SU-DHL-6 (cell line): ENCODE results near the gene ARPC1A.

Experiments used
- H2AFZ ChIP-seq: fragments of 200-600 bp; sonication (generic); 2 replicates; pipeline ENCODE4 v1.6.1; 2014; ENCODE audit warnings: low read depth, mild to moderate bottlenecking, moderate library complexity, mixed read lengths, antibody characterized with exemption, low read length; ENCODE audit not compliant: severe bottlenecking
- H3F3A ChIP-seq: fragments of 200-600 bp; shearing (Covaris generic); 2 replicates; pipeline ENCODE4 v1.6.0; 2016; ENCODE audit warnings: antibody characterized with exemption, mild to moderate bottlenecking; ENCODE audit not compliant: insufficient read depth
- H3K27ac ChIP-seq: fragments of 200-600 bp; sonication (generic); 2 replicates; pipeline ENCODE4 v1.5.1; 2016; ENCODE audit warnings: low read depth, mild to moderate bottlenecking, low read length, moderate library complexity, mixed read lengths
- H3K27me3 ChIP-seq: fragments of 200-600 bp; sonication (generic), shearing (Covaris generic); 2 replicates; pipeline ENCODE4 v1.6.0; 2014; ENCODE audit warnings: mild to moderate bottlenecking, low read length
- H3K36me3 ChIP-seq: fragments of 200-600 bp; sonication (generic); 2 replicates; pipeline ENCODE4 v1.6.1; 2014; ENCODE audit warnings: mild to moderate bottlenecking, low read length, mixed read lengths
- H3K4me2 ChIP-seq: fragments of 300-600, 200-600 bp; shearing (Covaris generic), sonication (generic); 2 replicates; pipeline ENCODE4 v1.6.0; 2014; ENCODE audit warnings: low read length, low read depth, mild to moderate bottlenecking; ENCODE audit not compliant: poor library complexity, severe bottlenecking
- H3K4me3 ChIP-seq: fragments of 200-600 bp; sonication (generic); 2 replicates; pipeline ENCODE4 v1.5.1; 2014; ENCODE audit warnings: antibody characterized with exemption, low read length, mild to moderate bottlenecking, mixed read lengths; ENCODE audit not compliant: insufficient read depth, poor library complexity, severe bottlenecking
- H3K79me2 ChIP-seq: fragments of 200-600 bp; sonication (generic); 2 replicates; pipeline ENCODE4 v1.6.1; 2014; ENCODE audit warnings: mild to moderate bottlenecking, low read length, moderate library complexity; ENCODE audit not compliant: insufficient read depth
- H3K9ac ChIP-seq: fragments of 200-600 bp; sonication (generic); 2 replicates; pipeline ENCODE4 v1.7.0; 2014; ENCODE audit warnings: mild to moderate bottlenecking, low read length
- H3K9me2 ChIP-seq: fragments of 200-600 bp; sonication (generic); replicated peaks from 2 replicates; pipeline ENCODE4 v1.6.1; 2014; ENCODE audit warnings: low read length; ENCODE audit not compliant: insufficient read depth
- H3K9me3 ChIP-seq: fragments of 200-600 bp; sonication (generic); 2 replicates; pipeline ENCODE4 v1.6.1; 2014; ENCODE audit warnings: low read length, mixed read lengths; ENCODE audit not compliant: insufficient read depth
- H4K20me1 ChIP-seq: fragments of 200-600 bp; sonication (generic); 2 replicates; pipeline ENCODE4 v1.6.1; 2014; ENCODE audit warnings: low read depth, mild to moderate bottlenecking, antibody characterized with exemption, low read length, moderate library complexity, mixed read lengths
- CTCF ChIP-seq: fragments of 200-600 bp; sonication (generic); IDR thresholded peaks from one replicate; pipeline ENCODE4 v1.5.1; 2017; ENCODE audit warnings: antibody characterized with exemption, mild to moderate bottlenecking, low read length, moderate library complexity; ENCODE audit not compliant: insufficient read depth, poor library complexity, severe bottlenecking
- EZH2phosphoT487 ChIP-seq: fragments of 200-600 bp; sonication (generic), shearing (Covaris generic); conservative IDR thresholded peaks from 2 replicates; pipeline ENCODE4 v1.6.1; 2018; ENCODE audit warnings: mild to moderate bottlenecking, antibody characterized with exemption, low read length, moderate library complexity, mixed read lengths

Gene ARPC1A

GRCh38 chr7:99394188-99394502, 68.4 kb downstream of the ARPC1A start:
- Histone ChIP-seq H3K4me2 (no peak overlapping the region), H3K27me3 (no peaks in the 10 kb centered on the region), H3K9me3 (no peaks in the 10 kb centered on the region), H3K9me2 (no peaks in the 10 kb centered on the region), H3F3A (peaks cover 42% of the 10 kb centered on the region), H3K79me2 (no peaks in the 10 kb centered on the region), H3K4me3 (no peak overlapping the region), H4K20me1 (no peaks in the 10 kb centered on the region; the same call in 1 of the 2 replicates), H3K9ac (no peak overlapping the region), H3K27ac (no peak overlapping the region), H2AFZ (no peak overlapping the region), H3K36me3 (no peaks in the 10 kb centered on the region)
- TF ChIP-seq EZH2phosphoT487, result no peak

GRCh38 chr7:99395616-99396327, 70.1 kb downstream of the ARPC1A start:
- Histone ChIP-seq H3K27ac (no peak overlapping the region), H3K79me2 (no peaks in the 10 kb centered on the region), H3K9me3 (no peaks in the 10 kb centered on the region), H3K9ac (no peak overlapping the region), H3F3A (peaks cover 42% of the 10 kb centered on the region), H3K27me3 (no peaks in the 10 kb centered on the region), H3K4me3 (no peak overlapping the region), H2AFZ (no peak overlapping the region), H3K36me3 (no peaks in the 10 kb centered on the region), H3K9me2 (no peaks in the 10 kb centered on the region), H4K20me1 (no peaks in the 10 kb centered on the region; the same call in 1 of the 2 replicates), H3K4me2 (no peak overlapping the region)
- TF ChIP-seq CTCF, result no peak
- TF ChIP-seq EZH2phosphoT487, result no peak

- H3K9ac ChIP-seq, result no peak overlapping the region
- H3K4me2 ChIP-seq, result no peak overlapping the region
- no peaks in the 10 kb centered on the region for H3K27me3 ChIP-seq
- no peak overlapping the region for H2AFZ ChIP-seq
- H3F3A ChIP-seq, result peaks cover 42% of the 10 kb centered on the region
- no peaks in the 10 kb centered on the region for H3K79me2 ChIP-seq
- H3K9me3 ChIP-seq, result no peaks in the 10 kb centered on the region
- no peaks in the 10 kb centered on the region for H3K36me3 ChIP-seq
- no peaks in the 10 kb centered on the region; the same call in 1 of the 2 replicates for H4K20me1 ChIP-seq
- H3K27ac ChIP-seq, result no peak overlapping the region
- no peak for TF ChIP-seq CTCF
- no peak for TF ChIP-seq EZH2phosphoT487
- H3K4me3 ChIP-seq, result no peak overlapping the region
- no peaks in the 10 kb centered on the region for H3K9me2 ChIP-seq
These were observed 71.0 kb downstream of the ARPC1A start for GRCh38 chr7:99396418-99397296.
